ENCODE measurements around the gene CLHC1.
"Not testable (repeated sequence)": the region's sequence is repeated elsewhere in the genome, so short reads cannot be mapped to it uniquely, and the experiment has no call there.

CLHC1 gene

GRCh38 chr2:55133467-55134315 is 98.4 kb downstream of the CLHC1 start:
- FAIRE-seq, result no peak

- FAIRE-seq, result no peak
Measured at GRCh38 chr2:55130849-55131248, 101.2 kb downstream of the CLHC1 start.

- not testable (repeated sequence) for FAIRE-seq
Measured at GRCh38 chr2:55126643-55127042, 105.5 kb downstream of the CLHC1 start.

Data from A204.1 (cell line).